Measurements from ENCODE around the gene COMP. TPM values are rescaled to one million over a fixed set of nuclear protein-coding genes. Genes with fewer than 3 reads are reported as not detected.

Gene COMP
- total RNA-seq, 1 donor from 2014 or later, result not detected

- H3K4me3 ChIP-seq (ENCODE audit: low read depth, low read length), result peak overlapping the region; percentile 4
- DNase-seq (ENCODE audit: low read depth), result no peak
Observed at GRCh38 chr19:18762125-18763023, 28.7 kb downstream of the COMP start.

GRCh38 chr19:18761531-18762110 lies 29.5 kb downstream of the COMP start:
- DNase-seq (ENCODE audit: low read depth), result no peak

More at GRCh38 chr19:18762125-18763023, 28.7 kb downstream of the COMP start:
- TF ChIP-seq CTCF (conservative IDR thresholded peaks at IDR 0.05; ENCODE audit: low read depth, low read length), result no peak

GRCh38 chr19:18760440-18761383 lies 30.4 kb downstream of the COMP start:
- no peak for DNase-seq (ENCODE audit: low read depth)
- H3K4me3 ChIP-seq (ENCODE audit: low read depth, low read length), result no peak overlapping the region
- TF ChIP-seq CTCF (conservative IDR thresholded peaks at IDR 0.05; ENCODE audit: low read depth, low read length), result no peak

More at GRCh38 chr19:18761531-18762110, 29.5 kb downstream of the COMP start:
- H3K4me3 ChIP-seq (ENCODE audit: low read depth, low read length), result no peak overlapping the region
- TF ChIP-seq CTCF (conservative IDR thresholded peaks at IDR 0.05; ENCODE audit: low read depth, low read length), result no peak

GRCh38 chr19:18759995-18760426 lies 31.1 kb downstream of the COMP start:
- TF ChIP-seq CTCF (conservative IDR thresholded peaks at IDR 0.05; ENCODE audit: low read depth, low read length), result no peak
- H3K4me3 ChIP-seq (ENCODE audit: low read depth, low read length), result no peak overlapping the region
- DNase-seq (ENCODE audit: low read depth), result no peak

DNA sequence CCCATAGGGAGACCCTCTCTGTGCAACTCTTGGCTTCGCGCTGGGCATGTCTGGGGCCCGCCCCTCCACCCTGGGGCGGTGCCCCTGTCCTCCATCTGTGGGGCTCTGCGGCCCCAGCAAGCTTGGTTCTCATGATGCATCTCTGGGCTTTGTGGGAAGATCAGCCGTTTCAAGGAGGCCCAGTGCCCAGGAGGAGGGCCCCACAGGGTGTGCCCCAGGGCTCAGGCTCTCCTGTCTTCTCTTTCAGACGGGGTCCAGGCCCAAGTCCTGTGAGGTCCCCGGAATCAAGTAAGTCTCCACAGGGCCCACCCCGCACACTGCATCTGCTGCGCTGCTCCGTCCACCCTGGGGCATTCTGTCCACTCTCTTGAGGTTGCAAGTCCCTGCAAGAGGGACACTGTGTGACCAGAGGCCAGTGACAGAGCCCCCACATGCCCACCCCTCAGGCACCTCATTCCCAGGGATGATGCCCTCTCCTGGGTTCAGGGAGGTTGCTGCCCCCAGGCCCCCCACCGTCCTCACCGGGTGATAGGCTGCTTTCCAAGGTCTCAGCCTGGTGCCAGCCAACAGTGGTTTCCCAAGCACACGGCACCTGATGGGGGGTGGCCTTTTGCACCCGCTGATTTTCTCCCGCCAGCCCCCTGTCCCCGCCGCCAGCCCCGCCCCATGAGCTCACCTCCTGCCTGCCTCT lies 31.7 kb downstream of the COMP start:
- DNase-seq (ENCODE audit: low read depth), result no peak
- no peak overlapping the region for H3K4me3 ChIP-seq (ENCODE audit: low read depth, low read length)
- TF ChIP-seq CTCF (conservative IDR thresholded peaks at IDR 0.05; ENCODE audit: low read depth, low read length), result no peak

- no peak for DNase-seq (ENCODE audit: low read depth)
- H3K4me3 ChIP-seq (ENCODE audit: low read depth, low read length), result no peak overlapping the region
Observed at GRCh38 chr19:18756896-18757295, 34.2 kb downstream of the COMP start.

More at GRCh38 chr19:18756896-18757295, 34.2 kb downstream of the COMP start:
- no peak for TF ChIP-seq CTCF (conservative IDR thresholded peaks at IDR 0.05; ENCODE audit: low read depth, low read length)

All from epithelial cell of proximal tubule (primary cell).